Hematopoietic multipotent progenitor cell treated with erythropoietin and hydrocortisone succinate and interleukin-3 and kit ligand, for 17 days (in vitro differentiated cells): Measurements from ENCODE around the gene UBASH3A.
"Not testable (repeated sequence)": the region's sequence is repeated elsewhere in the genome, so short reads cannot be mapped to it uniquely, and the experiment has no call there.

Experiments
- DNase-seq: peaks from one replicate; pipeline ENCODE4 v3.0.0-alpha.2; 2015; ENCODE audit warnings: low spot score

UBASH3A gene

GRCh38 chr21:42468491-42469131, 64.9 kb downstream of the UBASH3A start:
- DNase-seq = no peak

- DNase-seq = no peak
Observed at GRCh38 chr21:42469272-42469671, 65.6 kb downstream of the UBASH3A start.

- not testable (repeated sequence) for DNase-seq
Observed at GRCh38 chr21:42469726-42470125, 66.0 kb downstream of the UBASH3A start.

- DNase-seq = no peak
Observed at GRCh38 chr21:42471206-42471605, 67.5 kb downstream of the UBASH3A start.

GRCh38 chr21:42471716-42472330, 68.1 kb downstream of the UBASH3A start:
- no peak for DNase-seq

GRCh38 chr21:42472521-42472920, 68.8 kb downstream of the UBASH3A start:
- no peak for DNase-seq

GRCh38 chr21:42473498-42474042, 69.9 kb downstream of the UBASH3A start:
- no peak for DNase-seq

- DNase-seq = no peak
Observed at GRCh38 chr21:42474043-42474831, 70.5 kb downstream of the UBASH3A start.

- DNase-seq = no peak
Observed at GRCh38 chr21:42475036-42475435, 71.3 kb downstream of the UBASH3A start.

GRCh38 chr21:42475526-42476387, 72.1 kb downstream of the UBASH3A start:
- DNase-seq = no peak

- no peak for DNase-seq
Observed at GRCh38 chr21:42476388-42477331, 73.0 kb downstream of the UBASH3A start.

- DNase-seq = no peak
Observed at GRCh38 chr21:42478504-42478903, 74.8 kb downstream of the UBASH3A start.

GRCh38 chr21:42479582-42479981, 75.9 kb downstream of the UBASH3A start:
- DNase-seq = no peak

GRCh38 chr21:42480736-42481135, 77.0 kb downstream of the UBASH3A start:
- no peak for DNase-seq

- DNase-seq = no peak
Observed at GRCh38 chr21:42481169-42481568, 77.5 kb downstream of the UBASH3A start.

- no peak for DNase-seq
Observed at GRCh38 chr21:42484966-42485365, 81.3 kb downstream of the UBASH3A start.

GRCh38 chr21:42486072-42486471, 82.4 kb downstream of the UBASH3A start:
- DNase-seq = no peak

GRCh38 chr21:42486531-42486930, 82.8 kb downstream of the UBASH3A start:
- no peak for DNase-seq

- DNase-seq = no peak
Observed at GRCh38 chr21:42489006-42489563, 85.4 kb downstream of the UBASH3A start.

GRCh38 chr21:42489991-42490390, 86.3 kb downstream of the UBASH3A start:
- no peak for DNase-seq
